ENCODE measurements around the gene ZNF503. TPM values are rescaled to one million over a fixed set of nuclear protein-coding genes. Genes with fewer than 3 reads are reported as not detected.
A peak's percentile ranks its signal among the peaks of the same experiment; 100 is the strongest.

ZNF503 gene
- total RNA-seq, 1 donor from 2014 or later, result 4.6 TPM

DNA sequence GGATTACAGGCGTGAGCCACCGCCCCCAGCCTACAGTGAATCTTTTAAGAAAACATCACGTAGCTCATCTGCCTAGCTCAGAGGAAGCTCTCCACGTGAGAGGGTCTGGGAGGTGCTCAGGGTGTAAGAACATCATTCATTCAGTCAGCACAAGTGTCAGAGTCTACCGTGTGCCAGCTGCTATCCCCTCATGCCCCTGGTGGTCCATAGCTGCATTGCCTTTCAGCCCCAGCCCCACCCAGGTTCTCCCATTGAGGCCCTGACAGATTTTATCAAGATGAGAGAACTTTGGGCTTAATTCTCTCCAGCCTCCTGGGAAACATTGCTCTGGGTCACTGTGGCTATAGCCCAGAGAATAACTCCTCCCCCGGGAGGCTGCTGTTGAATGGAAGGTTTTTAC, 45.1 kb downstream of the ZNF503 start:
- no peak for DNase-seq (ENCODE audit: low read depth)

DNA sequence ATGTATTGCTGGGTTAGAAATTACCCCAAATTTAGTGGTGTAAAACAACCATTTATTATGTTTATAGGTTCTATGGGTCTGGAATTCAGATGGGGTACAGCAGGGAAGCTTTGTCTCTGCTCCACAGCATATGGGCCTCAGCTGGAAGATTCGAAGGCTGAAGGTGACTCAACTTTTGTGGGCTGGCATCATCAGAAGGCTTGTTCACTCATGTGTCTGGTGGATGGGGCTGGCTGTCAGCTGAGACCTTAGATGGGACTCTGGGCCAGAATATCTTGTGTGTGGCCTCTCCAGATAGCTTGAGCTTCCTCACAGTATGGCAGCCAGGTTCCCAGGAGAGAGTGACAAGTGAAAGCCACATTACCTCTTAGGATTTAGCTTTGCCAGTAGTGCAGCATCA, 45.9 kb downstream of the ZNF503 start:
- DNase-seq (ENCODE audit: low read depth), result peak; percentile 46

DNA sequence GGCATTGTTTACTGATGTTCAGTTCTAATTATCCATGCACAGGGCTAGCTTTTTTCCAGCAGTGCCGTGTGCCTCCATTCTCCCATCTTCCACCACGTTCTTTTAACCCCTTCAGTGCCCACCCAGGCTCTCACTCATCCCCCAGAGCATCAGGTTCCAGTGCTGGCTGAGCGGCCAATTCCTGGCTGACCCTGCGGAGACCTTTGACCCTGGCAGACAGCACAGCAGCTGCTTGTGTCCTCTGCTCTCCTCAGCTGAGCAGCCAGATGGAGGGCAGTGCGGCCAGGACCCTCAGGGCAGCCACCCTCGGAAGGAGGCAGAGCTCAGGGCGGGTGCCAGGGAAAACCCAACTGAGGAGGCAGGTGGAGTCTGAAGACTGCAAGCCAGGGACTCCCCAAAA, 48.4 kb downstream of the ZNF503 start:
- DNase-seq (ENCODE audit: low read depth), result no peak

GRCh38 chr10:75352650-75353049, 48.9 kb downstream of the ZNF503 start:
- peak; percentile 93 for DNase-seq (ENCODE audit: low read depth)

DNA sequence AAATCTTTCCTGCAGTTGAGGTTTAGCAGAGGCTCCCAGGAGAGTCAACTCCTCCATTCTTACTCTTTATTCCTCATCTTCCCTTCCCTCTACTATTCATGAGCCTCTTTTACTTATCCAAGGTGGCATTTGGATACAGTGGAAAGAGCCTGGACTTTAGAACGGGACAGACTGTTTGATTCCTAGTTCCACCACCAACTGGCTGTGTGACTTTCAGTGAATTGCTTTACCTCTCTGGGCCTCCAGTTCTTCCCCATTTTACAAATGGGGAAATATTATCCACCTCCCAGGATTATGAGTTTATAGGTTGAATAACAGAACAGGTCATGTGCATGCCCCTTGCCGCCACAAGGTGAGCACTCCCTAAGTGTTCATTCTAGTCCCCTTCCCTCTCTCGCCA, 49.9 kb downstream of the ZNF503 start:
- no peak for DNase-seq (ENCODE audit: low read depth)

DNA sequence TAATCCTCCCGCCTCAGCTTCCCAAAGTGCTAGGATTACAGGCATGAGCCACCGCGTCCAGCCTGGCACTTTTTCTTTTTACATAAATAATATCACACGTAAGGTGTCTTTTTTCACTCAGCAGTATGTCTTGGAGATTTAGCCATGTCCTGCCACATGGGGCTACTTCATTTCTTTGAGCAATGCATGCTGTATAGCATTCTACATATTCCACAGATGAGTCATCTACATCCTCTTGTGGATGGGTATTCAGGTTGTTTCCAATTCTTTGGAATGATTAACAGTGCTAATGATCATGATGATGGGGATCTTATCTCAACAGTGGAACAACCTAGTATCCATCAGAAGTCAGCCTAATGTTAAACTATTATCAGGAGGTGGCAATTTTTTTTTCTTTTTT, 50.8 kb downstream of the ZNF503 start:
- no peak for DNase-seq (ENCODE audit: low read depth)

Other genes with a start within 250 kb of the ZNF503 start
- gene VDAC2, start 191.0 kb downstream of the ZNF503 start, total RNA-seq, result 253 and 273 TPM in 2 replicates
- 7.4 and 9.5 TPM in 2 replicates for gene COMTD1, start 165.8 kb downstream of the ZNF503 start, total RNA-seq
- gene LRMDA, start 29.9 kb upstream of the ZNF503 start, total RNA-seq, result 2.5 TPM in 1 of 2 replicates, not detected in the other

Data from myocyte (in vitro differentiated cells).